ENCODE measurements around the gene MPG.
"Not testable (repeated sequence)": the region's sequence is repeated elsewhere in the genome, so short reads cannot be mapped to it uniquely, and the experiment has no call there.

Gene MPG

GRCh38 chr16:119295-119694, 41.3 kb downstream of the MPG start:
- in situ Hi-C loops (cut with MboI; ENCODE audit: low sequenced_read_pairs, unreplicated experiment), result loop anchor here (5.0 kb wide), 1 partner anchor 63 kb away; the partner anchor contains the start of gene HBQ1
- TF ChIP-seq CTCF (IDR thresholded peaks at IDR 0.05; ENCODE audit: borderline replicate concordance, control extremely low read depth, extremely low read depth, insufficient read depth, missing control alignments), result no peak
- DNase-seq (ENCODE audit: low spot score), result no peak

GRCh38 chr16:119835-120491, 41.9 kb downstream of the MPG start:
- no peak for TF ChIP-seq CTCF (IDR thresholded peaks at IDR 0.05; ENCODE audit: borderline replicate concordance, control extremely low read depth, extremely low read depth, insufficient read depth, missing control alignments)
- no peak for DNase-seq (ENCODE audit: low spot score)
- in situ Hi-C loops (cut with MboI; ENCODE audit: low sequenced_read_pairs, unreplicated experiment), result loop anchor here (5.0 kb wide), 1 partner anchor 62 kb away; the partner anchor contains the start of gene HBQ1

GRCh38 chr16:120756-121155, 42.7 kb downstream of the MPG start:
- no peak for DNase-seq (ENCODE audit: low spot score)
- TF ChIP-seq CTCF (IDR thresholded peaks at IDR 0.05; ENCODE audit: borderline replicate concordance, control extremely low read depth, extremely low read depth, insufficient read depth, missing control alignments), result no peak
- in situ Hi-C loops (cut with MboI; ENCODE audit: low sequenced_read_pairs, unreplicated experiment), result no loop called here

- in situ Hi-C loops (cut with MboI; ENCODE audit: low sequenced_read_pairs, unreplicated experiment), result no loop called here
- no peak for DNase-seq (ENCODE audit: low spot score)
- TF ChIP-seq CTCF (IDR thresholded peaks at IDR 0.05; ENCODE audit: borderline replicate concordance, control extremely low read depth, extremely low read depth, insufficient read depth, missing control alignments), result no peak
Observed at GRCh38 chr16:122361-122760, 44.3 kb downstream of the MPG start.

GRCh38 chr16:123558-124350, 45.7 kb downstream of the MPG start:
- DNase-seq (ENCODE audit: low spot score); in situ Hi-C loops (cut with MboI; ENCODE audit: low sequenced_read_pairs, unreplicated experiment): not testable (repeated sequence)

GRCh38 chr16:125011-125410, 47.0 kb downstream of the MPG start:
- no peak for DNase-seq (ENCODE audit: low spot score)
- no peak for TF ChIP-seq CTCF (IDR thresholded peaks at IDR 0.05; ENCODE audit: borderline replicate concordance, control extremely low read depth, extremely low read depth, insufficient read depth, missing control alignments)
- in situ Hi-C loops (cut with MboI; ENCODE audit: low sequenced_read_pairs, unreplicated experiment), result no loop called here

GRCh38 chr16:129075-129474, 51.0 kb downstream of the MPG start:
- in situ Hi-C loops (cut with MboI; ENCODE audit: low sequenced_read_pairs, unreplicated experiment), result no loop called here
- DNase-seq (ENCODE audit: low spot score), result no peak
- TF ChIP-seq CTCF (IDR thresholded peaks at IDR 0.05; ENCODE audit: borderline replicate concordance, control extremely low read depth, extremely low read depth, insufficient read depth, missing control alignments), result no peak
